ENCODE data around the gene TVP23A.

DNA sequence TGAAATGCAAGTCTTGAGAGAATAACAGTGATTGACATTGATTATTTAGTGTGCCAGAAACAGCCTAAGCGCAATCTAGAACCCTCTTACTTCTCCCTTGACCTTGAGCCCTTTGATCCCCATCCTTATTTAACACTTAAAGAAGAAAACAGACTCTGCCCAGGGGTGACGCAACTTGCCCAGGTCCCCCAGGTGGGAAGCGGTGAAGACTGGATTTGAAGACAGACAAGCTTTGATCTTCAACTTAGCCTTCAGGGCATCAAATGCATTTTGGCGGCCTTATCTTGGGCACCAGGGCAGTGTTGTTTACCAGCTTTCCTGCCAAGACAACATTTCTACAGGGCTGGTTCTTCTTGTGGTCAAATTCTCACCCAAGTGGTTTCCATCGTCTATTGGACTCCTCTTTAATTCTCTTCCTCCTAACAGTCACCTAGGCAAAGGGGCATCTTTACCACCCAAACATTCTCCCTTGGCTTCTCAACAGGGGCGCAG, 49.6 kb upstream of the TVP23A start:
- TF ChIP-seq, protein P1, sequence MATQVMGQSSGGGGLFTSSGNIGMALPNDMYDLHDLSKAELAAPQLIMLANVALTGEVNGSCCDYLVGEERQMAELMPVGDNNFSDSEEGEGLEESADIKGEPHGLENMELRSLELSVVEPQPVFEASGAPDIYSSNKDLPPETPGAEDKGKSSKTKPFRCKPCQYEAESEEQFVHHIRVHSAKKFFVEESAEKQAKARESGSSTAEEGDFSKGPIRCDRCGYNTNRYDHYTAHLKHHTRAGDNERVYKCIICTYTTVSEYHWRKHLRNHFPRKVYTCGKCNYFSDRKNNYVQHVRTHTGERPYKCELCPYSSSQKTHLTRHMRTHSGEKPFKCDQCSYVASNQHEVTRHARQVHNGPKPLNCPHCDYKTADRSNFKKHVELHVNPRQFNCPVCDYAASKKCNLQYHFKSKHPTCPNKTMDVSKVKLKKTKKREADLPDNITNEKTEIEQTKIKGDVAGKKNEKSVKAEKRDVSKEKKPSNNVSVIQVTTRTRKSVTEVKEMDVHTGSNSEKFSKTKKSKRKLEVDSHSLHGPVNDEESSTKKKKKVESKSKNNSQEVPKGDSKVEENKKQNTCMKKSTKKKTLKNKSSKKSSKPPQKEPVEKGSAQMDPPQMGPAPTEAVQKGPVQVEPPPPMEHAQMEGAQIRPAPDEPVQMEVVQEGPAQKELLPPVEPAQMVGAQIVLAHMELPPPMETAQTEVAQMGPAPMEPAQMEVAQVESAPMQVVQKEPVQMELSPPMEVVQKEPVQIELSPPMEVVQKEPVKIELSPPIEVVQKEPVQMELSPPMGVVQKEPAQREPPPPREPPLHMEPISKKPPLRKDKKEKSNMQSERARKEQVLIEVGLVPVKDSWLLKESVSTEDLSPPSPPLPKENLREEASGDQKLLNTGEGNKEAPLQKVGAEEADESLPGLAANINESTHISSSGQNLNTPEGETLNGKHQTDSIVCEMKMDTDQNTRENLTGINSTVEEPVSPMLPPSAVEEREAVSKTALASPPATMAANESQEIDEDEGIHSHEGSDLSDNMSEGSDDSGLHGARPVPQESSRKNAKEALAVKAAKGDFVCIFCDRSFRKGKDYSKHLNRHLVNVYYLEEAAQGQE (IDR thresholded peaks at IDR 0.05; ENCODE audit: borderline replicate concordance): no peak
- TF ChIP-seq POLR2AphosphoS5 (IDR thresholded peaks at IDR 0.05): no peak
- TF ChIP-seq CTCF (IDR thresholded peaks at IDR 0.05; ENCODE audit: poor library complexity, severe bottlenecking): no peak
